ENCODE measurements around the gene C10orf95.

The C10orf95 gene

DNA sequence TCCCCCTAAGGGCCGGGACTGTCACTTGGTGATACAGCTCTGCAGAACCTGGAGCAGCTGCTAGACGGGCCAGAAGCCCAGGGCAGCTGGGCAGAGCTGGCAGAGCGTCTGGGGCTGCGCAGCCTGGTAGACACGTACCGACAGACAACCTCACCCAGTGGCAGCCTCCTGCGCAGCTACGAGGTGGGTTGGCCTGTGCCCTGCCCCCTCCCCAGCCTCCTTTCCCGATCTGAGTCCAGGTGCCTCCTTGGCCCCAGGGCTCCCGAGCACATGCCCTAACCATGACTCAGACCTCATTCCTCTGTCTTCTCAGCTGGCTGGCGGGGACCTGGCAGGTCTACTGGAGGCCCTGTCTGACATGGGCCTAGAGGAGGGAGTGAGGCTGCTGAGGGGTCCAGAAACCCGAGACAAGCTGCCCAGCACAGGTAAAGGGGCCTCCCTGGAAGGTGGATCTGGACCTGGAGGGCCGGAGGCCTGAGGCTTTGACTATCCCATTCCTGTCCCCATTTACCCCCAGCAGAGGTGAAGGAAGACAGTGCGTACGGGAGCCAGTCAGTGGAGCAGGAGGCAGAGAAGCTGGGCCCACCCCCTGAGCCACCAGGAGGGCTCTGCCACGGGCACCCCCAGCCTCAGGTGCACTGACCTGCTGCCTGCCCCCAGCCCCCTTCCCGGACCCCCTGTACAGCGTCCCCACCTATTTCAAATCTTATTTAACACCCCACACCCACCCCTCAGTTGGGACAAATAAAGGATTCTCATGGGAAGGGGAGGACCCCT, 49.4 kb downstream of the C10orf95 start:
- no peak for DNase-seq (ENCODE audit: low spot score)

DNA sequence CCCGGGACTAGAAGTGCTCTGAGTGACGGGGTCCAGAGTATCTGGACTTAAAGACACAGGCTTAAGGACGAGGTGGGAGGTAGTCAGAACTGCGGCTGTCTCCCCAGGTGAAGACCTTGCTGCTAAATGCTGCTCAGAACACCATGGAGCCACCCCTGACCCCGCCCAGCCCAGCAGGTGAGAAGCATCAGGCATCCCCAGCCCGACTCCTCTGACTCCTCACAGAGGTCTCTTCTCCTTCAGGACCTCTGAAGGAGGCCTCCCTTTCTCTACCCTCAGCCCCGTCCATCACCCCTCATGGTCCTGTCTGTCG, 50.0 kb downstream of the C10orf95 start:
- no peak for DNase-seq (ENCODE audit: low spot score)

DNA sequence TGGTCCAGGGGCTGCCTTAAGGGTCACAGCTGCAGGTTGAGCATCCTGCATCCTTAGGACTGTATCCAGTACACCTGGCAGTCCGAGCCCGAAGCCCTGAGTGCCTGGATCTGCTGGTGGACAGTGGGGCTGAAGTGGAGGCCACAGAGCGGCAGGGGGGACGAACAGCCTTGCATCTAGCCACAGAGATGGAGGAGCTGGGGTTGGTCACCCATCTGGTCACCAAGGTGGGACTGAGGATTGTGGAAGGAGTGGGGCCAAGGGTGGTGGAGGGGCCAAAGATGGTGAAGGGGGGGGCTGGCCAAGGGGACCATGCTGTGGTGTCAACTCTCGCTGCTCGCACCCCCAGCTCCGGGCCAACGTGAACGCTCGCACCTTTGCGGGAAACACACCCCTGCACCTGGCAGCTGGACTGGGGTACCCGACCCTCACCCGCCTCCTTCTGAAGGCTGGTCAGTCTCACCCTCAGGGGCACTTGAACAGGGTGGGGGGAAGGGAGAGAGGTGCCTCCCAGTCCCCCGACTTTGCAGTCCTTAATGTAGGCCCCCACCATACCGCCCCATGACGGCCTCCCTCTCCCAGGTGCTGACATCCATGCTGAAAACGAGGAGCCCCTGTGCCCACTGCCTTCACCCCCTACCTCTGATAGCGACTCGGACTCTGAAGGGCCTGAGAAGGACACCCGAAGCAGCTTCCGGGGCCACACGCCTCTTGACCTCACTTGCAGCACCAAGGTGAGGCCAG, 50.6 kb downstream of the C10orf95 start:
- DNase-seq (ENCODE audit: low spot score) = no peak

DNA sequence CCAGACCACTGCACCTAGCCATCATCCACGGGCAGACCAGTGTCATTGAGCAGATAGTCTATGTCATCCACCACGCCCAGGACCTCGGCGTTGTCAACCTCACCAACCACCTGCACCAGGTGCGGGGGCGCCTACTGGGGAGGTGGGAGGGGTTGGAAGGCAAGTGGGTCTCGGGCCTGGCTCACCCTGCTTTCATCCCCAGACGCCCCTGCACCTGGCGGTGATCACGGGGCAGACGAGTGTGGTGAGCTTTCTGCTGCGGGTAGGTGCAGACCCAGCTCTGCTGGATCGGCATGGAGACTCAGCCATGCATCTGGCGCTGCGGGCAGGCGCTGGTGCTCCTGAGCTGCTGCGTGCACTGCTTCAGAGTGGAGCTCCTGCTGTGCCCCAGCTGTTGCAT, 51.3 kb downstream of the C10orf95 start:
- DNase-seq (ENCODE audit: low spot score) = no peak
